BLaER1 treated with 17β-estradiol and CSF1 and Interleukin-3, amounts not matched to agents 10 nM and 100 nM (cell line): ENCODE results near the gene GGNBP2.

Experiments used
- H3K27ac ChIP-seq, 11 experiments: shearing (Covaris generic); formaldehyde crosslinking; 2 replicates each; pipeline ENCODE4 v1.8.1; 2022
- H3K27me3 ChIP-seq, 11 experiments: shearing (Covaris generic); formaldehyde crosslinking; 2 replicates each; pipeline ENCODE4 v1.8.1; 2022
- H3K36me3 ChIP-seq, 11 experiments: shearing (Covaris generic); formaldehyde crosslinking; 2 replicates each; pipeline ENCODE4 v1.8.1; 2022
- H3K4me1 ChIP-seq, 10 experiments: shearing (Covaris generic); formaldehyde crosslinking; 2 replicates each; pipeline ENCODE4 v1.8.1; 2022
- H3K4me2 ChIP-seq, 11 experiments: shearing (Covaris generic); formaldehyde crosslinking; 2 replicates each; pipeline ENCODE4 v1.8.1; 2022
- H3K4me3 ChIP-seq, 10 experiments: shearing (Covaris generic); formaldehyde crosslinking; 2 replicates each; pipeline ENCODE4 v1.8.1; 2022
- H3K9ac ChIP-seq, 11 experiments: shearing (Covaris generic); formaldehyde crosslinking; 2 replicates each; pipeline ENCODE4 v1.8.1; 2022
- H3K9me3 ChIP-seq, 11 experiments: shearing (Covaris generic); formaldehyde crosslinking; replicated peaks in 1 of 11; 2 replicates each; pipeline ENCODE4 v1.8.1; 2022
- H4K20me1 ChIP-seq, 11 experiments: shearing (Covaris generic); formaldehyde crosslinking; 2 replicates each; pipeline ENCODE4 v1.8.1; 2022
- Cebpa-rat ChIP-seq, 11 experiments: shearing (Covaris generic); IDR thresholded peaks; 2 replicates each; pipeline ENCODE4 v1.8.1; 2022

The GGNBP2 gene

GRCh38 chr17:36553459-36553858 lies 8.7 kb downstream of the GGNBP2 start:
- Histone ChIP-seq H3K27ac (no peak overlapping the region), H3K9ac (no peak overlapping the region), H3K36me3 (peaks cover 48 to 100% (median 76%) of the 10 kb centered on the region in 11 experiments), H3K4me1 (peaks cover 18 to 38% (median 24%) of the 10 kb centered on the region in 10 experiments), H3K4me3 (no peak overlapping the region), H3K4me2 (no peak overlapping the region), H3K9me3 (no peaks in the 10 kb centered on the region), H3K27me3 (no peaks in the 10 kb centered on the region), H4K20me1 (peaks cover 79 to 100% (median 98%) of the 10 kb centered on the region in 11 experiments)
- no peak for TF ChIP-seq Cebpa-rat (IDR thresholded peaks at IDR 0.05)

- no peak overlapping the region for H3K4me2 ChIP-seq
- H3K9ac ChIP-seq, result no peak overlapping the region
- H3K4me3 ChIP-seq, result no peak overlapping the region
- H4K20me1 ChIP-seq, result peaks cover 53 to 99% (median 91%) of the 10 kb centered on the region in 11 experiments
- no peaks in the 10 kb centered on the region for H3K9me3 ChIP-seq
- H3K36me3 ChIP-seq, result peaks cover 97 to 100% (median 100%) of the 10 kb centered on the region in 11 experiments
- no peaks in the 10 kb centered on the region for H3K4me1 ChIP-seq
- no peak for TF ChIP-seq Cebpa-rat (IDR thresholded peaks at IDR 0.05)
- no peaks in the 10 kb centered on the region for H3K27me3 ChIP-seq
- H3K27ac ChIP-seq, result no peak overlapping the region
Observed at GRCh38 chr17:36566081-36566480, 21.4 kb downstream of the GGNBP2 start.

GRCh38 chr17:36575028-36575427 lies 30.3 kb downstream of the GGNBP2 start:
- Histone ChIP-seq H4K20me1 (peaks cover 62 to 96% (median 89%) of the 10 kb centered on the region in 11 experiments), H3K9me3 (no peaks in the 10 kb centered on the region), H3K27me3 (no peaks in the 10 kb centered on the region), H3K4me1 (no peaks in the 10 kb centered on the region), H3K36me3 (peaks cover 88 to 97% (median 91%) of the 10 kb centered on the region in 11 experiments), H3K9ac (no peak overlapping the region), H3K27ac (no peak overlapping the region), H3K4me2 (no peak overlapping the region), H3K4me3 (no peak overlapping the region)
- TF ChIP-seq Cebpa-rat (IDR thresholded peaks at IDR 0.05), result no peak

- Histone ChIP-seq H3K9me3 (no peaks in the 10 kb centered on the region), H3K4me2 (no peak overlapping the region), H3K36me3 (peaks cover 88 to 97% (median 91%) of the 10 kb centered on the region in 11 experiments), H4K20me1 (peaks cover 56 to 86% (median 80%) of the 10 kb centered on the region in 11 experiments), H3K4me1 (no peaks in the 10 kb centered on the region), H3K27me3 (no peaks in the 10 kb centered on the region), H3K27ac (no peak overlapping the region), H3K9ac (no peak overlapping the region), H3K4me3 (no peak overlapping the region)
- TF ChIP-seq Cebpa-rat (IDR thresholded peaks at IDR 0.05), result no peak
Observed at GRCh38 chr17:36576793-36577192, 32.1 kb downstream of the GGNBP2 start.

- Histone ChIP-seq H3K36me3 (peaks cover 88 to 97% (median 91%) of the 10 kb centered on the region in 11 experiments), H4K20me1 (peaks cover 49 to 85% (median 77%) of the 10 kb centered on the region in 11 experiments), H3K4me2 (no peak overlapping the region), H3K9me3 (no peaks in the 10 kb centered on the region), H3K9ac (no peak overlapping the region), H3K27me3 (no peaks in the 10 kb centered on the region), H3K4me1 (no peaks in the 10 kb centered on the region), H3K4me3 (no peak overlapping the region), H3K27ac (no peak overlapping the region)
- no peak for TF ChIP-seq Cebpa-rat (IDR thresholded peaks at IDR 0.05)
Observed at GRCh38 chr17:36578671-36579070, 34.0 kb downstream of the GGNBP2 start.

GRCh38 chr17:36583787-36584186 lies 39.1 kb downstream of the GGNBP2 start:
- H3K9me3 ChIP-seq, result no peaks in the 10 kb centered on the region
- H3K27ac ChIP-seq, result no peak overlapping the region
- TF ChIP-seq Cebpa-rat (IDR thresholded peaks at IDR 0.05), result no peak
- no peak overlapping the region for H3K4me2 ChIP-seq
- H3K27me3 ChIP-seq, result no peaks in the 10 kb centered on the region
- H3K9ac ChIP-seq, result no peak overlapping the region
- H3K4me3 ChIP-seq, result no peak overlapping the region
- no peaks in the 10 kb centered on the region for H3K4me1 ChIP-seq
- H3K36me3 ChIP-seq, result peaks cover 97 to 100% (median 99%) of the 10 kb centered on the region in 11 experiments
- peaks cover 14 to 89% (median 60%) of the 10 kb centered on the region in 11 experiments; a peak in 20 of 22 replicates for H4K20me1 ChIP-seq

GRCh38 chr17:36586138-36586537 lies 41.4 kb downstream of the GGNBP2 start:
- no peaks in the 10 kb centered on the region for H3K9me3 ChIP-seq
- no peak overlapping the region for H3K4me2 ChIP-seq
- peaks cover 18 to 94% (median 69%) of the 10 kb centered on the region in 11 experiments; a peak in 18 of 22 replicates for H4K20me1 ChIP-seq
- H3K4me1 ChIP-seq, result peaks cover 1 to 4% (median 2%) of the 10 kb centered on the region in 10 experiments; a peak in 14 of 20 replicates
- no peak overlapping the region for H3K27ac ChIP-seq
- no peak overlapping the region for H3K4me3 ChIP-seq
- H3K9ac ChIP-seq, result no peak overlapping the region
- TF ChIP-seq Cebpa-rat (IDR thresholded peaks at IDR 0.05), result no peak
- no peaks in the 10 kb centered on the region for H3K27me3 ChIP-seq
- H3K36me3 ChIP-seq, result peaks cover 82 to 100% (median 92%) of the 10 kb centered on the region in 11 experiments

GRCh38 chr17:36590082-36590481 lies 45.4 kb downstream of the GGNBP2 start:
- no peaks in the 10 kb centered on the region for H3K27me3 ChIP-seq
- peak overlapping the region in 2 of 11 experiments; percentile 3 to 83; a peak in 3 of 22 replicates for H3K27ac ChIP-seq
- TF ChIP-seq Cebpa-rat (IDR thresholded peaks at IDR 0.05), result no peak
- H3K9ac ChIP-seq, result peak overlapping the region in 1 of 11 experiments; percentile 15; a peak in 2 of 22 replicates
- H3K4me1 ChIP-seq, result peaks cover 23 to 28% (median 25%) of the 10 kb centered on the region in 10 experiments
- no peak overlapping the region for H3K4me3 ChIP-seq
- no peak overlapping the region for H3K4me2 ChIP-seq
- H3K9me3 ChIP-seq, result no peaks in the 10 kb centered on the region
- peaks cover 44 to 62% (median 53%) of the 10 kb centered on the region in 11 experiments for H3K36me3 ChIP-seq
- peaks cover 10 to 74% (median 53%) of the 10 kb centered on the region in 11 experiments; a peak in 19 of 22 replicates for H4K20me1 ChIP-seq

- H3K4me1 ChIP-seq, result peaks cover 23 to 28% (median 25%) of the 10 kb centered on the region in 10 experiments
- H3K9me3 ChIP-seq, result no peaks in the 10 kb centered on the region
- peaks cover 10 to 60% (median 43%) of the 10 kb centered on the region in 11 experiments; a peak in 18 of 22 replicates for H4K20me1 ChIP-seq
- H3K4me2 ChIP-seq, result peak within 1 kb of the TSS; percentile 90 to 98 (median 97)
- H3K27ac ChIP-seq, result peak within 1 kb of the TSS; percentile 45 to 85 (median 81)
- peaks cover 30 to 46% (median 40%) of the 10 kb centered on the region in 11 experiments for H3K36me3 ChIP-seq
- H3K9ac ChIP-seq, result peak within 1 kb of the TSS; percentile 80 to 96 (median 90)
- TF ChIP-seq Cebpa-rat (IDR thresholded peaks at IDR 0.05), result no peak
- peak within 1 kb of the TSS; percentile 75 to 95 (median 92) for H3K4me3 ChIP-seq
- no peaks in the 10 kb centered on the region for H3K27me3 ChIP-seq
Observed at GRCh38 chr17:36591434-36592315, 47.0 kb downstream of the GGNBP2 start, which contains the start of gene DHRS11. TSS of gene DHRS11 (plus strand) at chr17:36591879. CDS start at chr17:36592010, 131 bp downstream.
